ENCODE measurements around the gene FGF14. TPM values are rescaled to one million over a fixed set of nuclear protein-coding genes. Genes with fewer than 3 reads are reported as not detected.

FGF14 gene
- total and polyA plus RNA-seq, 2 experiments from 2014 or later: 0.03 TPM; not detected in 1

GRCh38 chr13:102276404-102276803, 125.4 kb downstream of the FGF14 start:
- Histone ChIP-seq H3K27ac (ENCODE audit: low read depth) (no peak overlapping the region), H4K20me1 (replicated peaks; ENCODE audit: insufficient read depth) (no peaks in the 10 kb centered on the region)
- no peak for ATAC-seq

More at GRCh38 chr13:102276404-102276803, 125.4 kb downstream of the FGF14 start:
- Histone ChIP-seq H3K4me1 (ENCODE audit: insufficient read depth) (no peaks in the 10 kb centered on the region), H3F3A (replicated peaks; ENCODE audit: low read depth) (no peaks in the 10 kb centered on the region), H3K9me2 (ENCODE audit: insufficient read depth) (no peaks in the 10 kb centered on the region), H3K4me3 (no peak overlapping the region), H3K27me3 (ENCODE audit: insufficient read depth) (no peaks in the 10 kb centered on the region), H2AFZ (no peak overlapping the region), H3K4me2 (no peak overlapping the region), H3K79me2 (replicated peaks; ENCODE audit: insufficient read depth) (no peaks in the 10 kb centered on the region), H3K36me3 (ENCODE audit: insufficient read depth) (no peaks in the 10 kb centered on the region)
- Mint-ChIP-seq H3K9me3 (no peaks in the 10 kb centered on the region), H3K4me3 (no peak overlapping the region), H3K27ac (no peak overlapping the region), H3K36me3 (ENCODE audit: low read depth) (no peaks in the 10 kb centered on the region), H3K4me1 (peaks cover 8% of the 10 kb centered on the region; the same call in 2 of the 3 replicates), H3K27me3 (ENCODE audit: insufficient read depth, low read depth, poor library complexity) (peaks cover 2% of the 10 kb centered on the region)
- DNase-seq (ENCODE audit: low spot score): no peak
- TF ChIP-seq JUNB (IDR thresholded peaks at IDR 0.05; ENCODE audit: unreplicated experiment) (no peak), POLR2AphosphoS5 (IDR thresholded peaks at IDR 0.05; ENCODE audit: low read depth) (no peak), EZH2phosphoT487 (IDR thresholded peaks at IDR 0.05; ENCODE audit: unreplicated experiment) (no peak), EZH2 (IDR thresholded peaks at IDR 0.05; ENCODE audit: low read depth, unreplicated experiment) (no peak), ETS1 (IDR thresholded peaks at IDR 0.05) (no peak), ZNF331 (CRISPR knock-in tag; IDR thresholded peaks at IDR 0.05; ENCODE audit: low read depth) (no peak), NANOG (IDR thresholded peaks at IDR 0.05; ENCODE audit: borderline replicate concordance) (no peak), REST (IDR thresholded peaks at IDR 0.05; ENCODE audit: unreplicated experiment) (no peak), CTCF (conservative IDR thresholded peaks at IDR 0.05; ENCODE audit: low read depth in 2 of 2) (no peak), STAT1 (IDR thresholded peaks at IDR 0.05; ENCODE audit: unreplicated experiment) (no peak), ZNF114 (CRISPR knock-in tag; IDR thresholded peaks at IDR 0.05) (no peak), ZNF462 (CRISPR knock-in tag; IDR thresholded peaks at IDR 0.05) (no peak)

Data from GM23338 (cell line).